Mammary microvascular endothelial cell (primary cell): ENCODE data around the gene NUFIP1. TPM values are rescaled to one million over a fixed set of nuclear protein-coding genes. Genes with fewer than 3 reads are reported as not detected.

Source experiments
- total RNA-seq: library from RNA; depleted of rRNA; stranded (reverse); fragments of >200 nt; gene quantifications from 2 replicates; pipeline ENCODE4 v1.2.3, GENCODE V29; 2015

NUFIP1 gene
- total RNA-seq: 3.1 and 3.8 TPM in 2 replicates

GRCh38 chr13:44989071-44989889, at the start of gene NUFIP1, which contains the start of gene GPALPP1:
Gene NUFIP1 (minus strand): TSS chr13:44989471. CDS start chr13:44989436, 35 bp downstream.
Gene GPALPP1 (plus strand): TSS chr13:44989538. CDS start chr13:44989655, 117 bp downstream.

Other genes with a start within 250 kb of the NUFIP1 start
- gene GPALPP1, start 67 bp upstream of the NUFIP1 start, total RNA-seq: 23.5 and 25.1 TPM in 2 replicates
- gene GTF2F2, start 131.0 kb upstream of the NUFIP1 start, total RNA-seq: 19.7 and 25.3 TPM in 2 replicates
- not detected in 2 replicates for gene KCTD4, start 211.6 kb upstream of the NUFIP1 start, total RNA-seq